B cell (primary cell): ENCODE data around the gene MGMT.

Experiments used
- CTCF ChIP-seq: fragments of 200-600 bp; IDR thresholded peaks from one replicate; pipeline ENCODE4 v1.8.0; 2022; ENCODE audit warnings: antibody characterized with exemption, mild to moderate bottlenecking
- EZH2 ChIP-seq: IDR thresholded peaks from 2 replicates; pipeline ENCODE4 v1.6.1; 2012; ENCODE audit warnings: borderline replicate concordance, low read depth, mild to moderate bottlenecking, moderate library complexity, low read length; ENCODE audit not compliant: insufficient read depth, poor library complexity, severe bottlenecking

DNA sequence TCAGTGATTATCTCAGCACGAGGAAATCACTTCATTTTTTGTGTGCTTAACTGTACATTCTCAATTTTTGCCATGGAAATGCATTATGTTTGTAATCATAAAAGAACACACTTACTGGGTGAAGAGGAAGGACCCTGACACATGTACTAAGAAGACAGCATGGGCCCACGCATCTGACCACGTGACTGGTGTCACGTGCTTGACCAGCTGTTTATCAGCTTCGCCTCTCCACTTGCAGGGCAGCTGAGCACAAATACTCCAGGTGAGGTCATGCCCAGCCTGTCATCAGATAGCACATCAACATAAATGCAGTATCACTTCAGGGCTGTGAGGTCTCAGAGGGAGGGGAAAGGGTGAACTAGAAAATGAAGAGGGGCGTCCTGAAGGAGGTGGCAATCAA lies 317.2 kb downstream of the MGMT start:
- no peak for TF ChIP-seq CTCF
- no peak for TF ChIP-seq EZH2
